ENCODE data around the gene NHSL2. TPM values are rescaled to one million over a fixed set of nuclear protein-coding genes. Genes with fewer than 3 reads are reported as not detected.
"Not testable (repeated sequence)": the region's sequence is repeated elsewhere in the genome, so short reads cannot be mapped to it uniquely, and the experiment has no call there.

The NHSL2 gene
- total RNA-seq, 1 donor from 2014 or later = 5.7 TPM

- intact Hi-C loops (cut with DNase I) = no loop called here
- ATAC-seq (no peak), DNase-seq (ENCODE audit: missing footprints) (no peak)
Observed at GRCh38 chrX:72046447-72046846, 135.8 kb downstream of the NHSL2 start.

GRCh38 chrX:72048510-72049455 lies 138.1 kb downstream of the NHSL2 start:
- ATAC-seq (no peak), DNase-seq (ENCODE audit: missing footprints) (no peak)
- intact Hi-C loops (cut with DNase I) = no loop called here

- intact Hi-C loops (cut with DNase I) = no loop called here
- no peak for ATAC-seq
- no peak for DNase-seq (ENCODE audit: missing footprints)
Observed at GRCh38 chrX:72050011-72050410, 139.4 kb downstream of the NHSL2 start.

- no peak for DNase-seq (ENCODE audit: missing footprints)
- no peak for ATAC-seq
- intact Hi-C loops (cut with DNase I) = no loop called here
Observed at GRCh38 chrX:72051589-72051988, 140.9 kb downstream of the NHSL2 start.

GRCh38 chrX:72052415-72053090 lies 141.9 kb downstream of the NHSL2 start:
- DNase-seq (ENCODE audit: missing footprints) (no peak), ATAC-seq (no peak)
- intact Hi-C loops (cut with DNase I) = no loop called here

- intact Hi-C loops (cut with DNase I) = no loop called here
- no peak for DNase-seq (ENCODE audit: missing footprints)
- ATAC-seq = no peak
Observed at GRCh38 chrX:72053508-72053907, 142.9 kb downstream of the NHSL2 start.

- intact Hi-C loops (cut with DNase I) = no loop called here
- ATAC-seq (no peak), DNase-seq (ENCODE audit: missing footprints) (no peak)
Observed at GRCh38 chrX:72054779-72055489, 144.3 kb downstream of the NHSL2 start.

- DNase-seq (ENCODE audit: missing footprints) = no peak
- peak; percentile 31 for ATAC-seq
- intact Hi-C loops (cut with DNase I) = no loop called here
Observed at GRCh38 chrX:72057331-72057730, 146.7 kb downstream of the NHSL2 start.

GRCh38 chrX:72057849-72058248 lies 147.2 kb downstream of the NHSL2 start:
- intact Hi-C loops (cut with DNase I) = no loop called here
- no peak for DNase-seq (ENCODE audit: missing footprints)
- ATAC-seq = no peak

GRCh38 chrX:72058346-72058745 lies 147.7 kb downstream of the NHSL2 start:
- intact Hi-C loops (cut with DNase I); DNase-seq (ENCODE audit: missing footprints); ATAC-seq: not testable (repeated sequence)

- DNase-seq (ENCODE audit: missing footprints) (no peak), ATAC-seq (no peak)
- intact Hi-C loops (cut with DNase I) = no loop called here
Observed at GRCh38 chrX:72060196-72060920, 149.7 kb downstream of the NHSL2 start.

- intact Hi-C loops (cut with DNase I) = no loop called here
- ATAC-seq (no peak), DNase-seq (ENCODE audit: missing footprints) (no peak)
Observed at GRCh38 chrX:72060921-72061490, 150.4 kb downstream of the NHSL2 start.

- intact Hi-C loops (cut with DNase I) = no loop called here
- ATAC-seq = peak; percentile 96
- no peak for DNase-seq (ENCODE audit: missing footprints)
Observed at GRCh38 chrX:72062916-72063315, 152.3 kb downstream of the NHSL2 start.

GRCh38 chrX:72069350-72070160 lies 158.9 kb downstream of the NHSL2 start:
- no peak for ATAC-seq
- intact Hi-C loops (cut with DNase I) = no loop called here
- no peak for DNase-seq (ENCODE audit: missing footprints)

GRCh38 chrX:72071213-72071612 lies 160.6 kb downstream of the NHSL2 start:
- ATAC-seq = no peak
- intact Hi-C loops (cut with DNase I) = no loop called here
- DNase-seq (ENCODE audit: missing footprints) = no peak

- no peak for DNase-seq (ENCODE audit: missing footprints)
- ATAC-seq = no peak
- intact Hi-C loops (cut with DNase I) = no loop called here
Observed at GRCh38 chrX:72073633-72074032, 163.0 kb downstream of the NHSL2 start.

- DNase-seq (ENCODE audit: missing footprints) (no peak), ATAC-seq (no peak)
- intact Hi-C loops (cut with DNase I) = loop anchor here (2.0 kb wide), 1 partner anchor 42 kb away; no protein-coding TSS in a partner anchor
Observed at GRCh38 chrX:72078411-72078810, 167.8 kb downstream of the NHSL2 start.

GRCh38 chrX:72079607-72080006 lies 169.0 kb downstream of the NHSL2 start:
- peak; percentile 74 for ATAC-seq
- no peak for DNase-seq (ENCODE audit: missing footprints)
- intact Hi-C loops (cut with DNase I) = loop anchor here (2.0 kb wide), 1 partner anchor 41 kb away; no protein-coding TSS in a partner anchor
